ENCODE data around the gene AKAP13. TPM values are rescaled to one million over a fixed set of nuclear protein-coding genes. Genes with fewer than 3 reads are reported as not detected.
"Not testable (repeated sequence)": the region's sequence is repeated elsewhere in the genome, so short reads cannot be mapped to it uniquely, and the experiment has no call there.

The AKAP13 gene
- total RNA-seq, 4 donors from 2014 or later: 189 to 405 (median 244) TPM

GRCh38 chr15:85793641-85794597, 413.5 kb downstream of the AKAP13 start:
- peak; percentile 62 to 68 for DNase-seq
- intact Hi-C loops (cut with DNase I): loop anchor here (10.0 kb wide), 1 partner anchor 49 kb away; no protein-coding TSS in a partner anchor
- WGBS, 2 donors: 3 to 8% methylated on average over 35 to 47 of the region's 56 CpGs
- Histone ChIP-seq H3K4me3 (replicated peaks in 1 of 3) (peak overlapping the region; percentile 47 to 90 (median 54)), H3K27me3 (no peaks in the 10 kb centered on the region), H3K27ac (peak overlapping the region; percentile 71 to 89 (median 88)), H3K36me3 (no peaks in the 10 kb centered on the region), H3K9me3 (no peaks in the 10 kb centered on the region), H3K4me1 (peaks cover 8 to 29% of the 10 kb centered on the region in 2 donors)
- TF ChIP-seq POLR2A (IDR thresholded peaks at IDR 0.05) (no peak), CTCF (IDR thresholded peaks at IDR 0.05) (no peak)

- H3K27me3 ChIP-seq: no peaks in the 10 kb centered on the region
- no peaks in the 10 kb centered on the region for H3K9me3 ChIP-seq
- intact Hi-C loops (cut with DNase I): loop anchor here (10.0 kb wide), 1 partner anchor 50 kb away; no protein-coding TSS in a partner anchor
- H3K27ac ChIP-seq: peak within 1 kb of the TSS; percentile 71 to 89 (median 88)
- peak; percentile 27 to 96 for TF ChIP-seq POLR2A (IDR thresholded peaks at IDR 0.05)
- TF ChIP-seq CTCF (IDR thresholded peaks at IDR 0.05): no peak
- peak within 1 kb of the TSS; percentile 47 to 90 (median 54) for H3K4me3 ChIP-seq (replicated peaks in 1 of 3)
- 1% methylated on average over 10 to 40 of the region's 71 CpGs for WGBS, 2 donors
- peak; percentile 95 for DNase-seq
- H3K4me1 ChIP-seq: peaks cover 0 to 25% of the 10 kb centered on the region in 2 donors
- H3K36me3 ChIP-seq: no peaks in the 10 kb centered on the region
Observed at GRCh38 chr15:85794598-85795336, 414.4 kb downstream of the AKAP13 start, which contains the start of gene KLHL25. Gene KLHL25 (minus strand): TSS chr15:85794925. CDS start chr15:85769810, 25,115 bp downstream.

- TF ChIP-seq POLR2A (IDR thresholded peaks at IDR 0.05) (no peak), CTCF (IDR thresholded peaks at IDR 0.05) (no peak)
- peak overlapping the region in 1 of 3 donors; percentile 54 for H3K27ac ChIP-seq
- H3K4me1 ChIP-seq: peaks cover 2 to 27% of the 10 kb centered on the region in 2 donors
- H3K27me3 ChIP-seq: no peaks in the 10 kb centered on the region
- 61 to 63% methylated on average over 15 of the region's 15 CpGs for WGBS, 2 donors
- no peak for DNase-seq
- no peaks in the 10 kb centered on the region for H3K9me3 ChIP-seq
- peak overlapping the region in 1 of 3 donors; percentile 90 for H3K4me3 ChIP-seq (replicated peaks in 1 of 3)
- H3K36me3 ChIP-seq: no peaks in the 10 kb centered on the region
- intact Hi-C loops (cut with DNase I): loop anchor here (10.0 kb wide), 1 partner anchor 51 kb away; no protein-coding TSS in a partner anchor
Observed at GRCh38 chr15:85795337-85796305, 415.2 kb downstream of the AKAP13 start.

GRCh38 chr15:85796371-85796770, 416.0 kb downstream of the AKAP13 start:
- not testable (repeated sequence) for H3K27ac ChIP-seq; H3K4me3 ChIP-seq (replicated peaks in 1 of 3); H3K27me3 ChIP-seq; H3K9me3 ChIP-seq; DNase-seq; H3K36me3 ChIP-seq
- WGBS, 2 donors: 86 to 88% methylated on average over 7 of the region's 7 CpGs
- H3K4me1 ChIP-seq: peaks cover 5 to 29% of the 10 kb centered on the region in 2 donors
- intact Hi-C loops (cut with DNase I): loop anchor here (10.0 kb wide), 1 partner anchor 52 kb away; no protein-coding TSS in a partner anchor

MicroRNA genes within 50 kb of the gene (microRNA counts, 767-probe panel; counts per million panel counts)
- 3,648 to 3,968 counts per million in 2 donors for microRNA hsa-miR-1276

Small RNAs within 50 kb of the gene (microRNA-seq; reads per million reads assigned to microRNA genes)
- gene MIR1276 (not detected), gene MIR7706 (20.1 reads per million, percentile 37 among the genes with 10 or more reads in this experiment)

Small RNAs within 50 kb of the gene (small RNA-seq; reads per million reads assigned to genes)
- gene AC021739.1: not detected
- gene MIR1276: not detected
- gene RNU6-1280P: not detected
- gene RNU7-79P: not detected
